HEK293 (cell line): ENCODE measurements around the gene KANSL3.

Experiments used
- CTCF ChIA-PET: fragments of 350-600 bp; formaldehyde crosslinking; extraction: SDS; loops from one replicate; lab custom pipeline; 2021; ENCODE audit warnings: antibody characterized with exemption; lab: Yijun Ruan, JAX
- POLR2A ChIA-PET: fragments of 300-600 bp; formaldehyde crosslinking; extraction: SDS; loops from one replicate; lab custom pipeline; 2020; ENCODE audit warnings: antibody characterized with exemption, inconsistent platforms; lab: Yijun Ruan, JAX
- H3K27ac ChIP-seq: fragments of 200-500 bp; sonication (Bioruptor generic); 2 replicates; pipeline ENCODE4 v1.5.1; 2014; ENCODE audit warnings: low read depth, low read length, control low read depth, inconsistent platforms; ENCODE audit errors: extremely low read depth
- H3K36me3 ChIP-seq, 2 experiments: fragments of 200-500 bp in 1 of 2; sonication (Bioruptor generic) in 1 of 2; 1 replicate in 1 of 2; 2 replicates in 1 of 2; pipeline ENCODE4 v1.5.1; 2014 to 2017; ENCODE audit warnings: inconsistent platforms in 2 of 2, low read length in 2 of 2; ENCODE audit not compliant: control insufficient read depth in 2 of 2, insufficient read depth in 1 of 2
- H3K4me1 ChIP-seq: fragments of 200-500 bp; sonication (Bioruptor generic); 2 replicates; pipeline ENCODE4 v1.5.1; 2014; ENCODE audit warnings: mild to moderate bottlenecking, low read length, inconsistent platforms; ENCODE audit not compliant: control insufficient read depth, insufficient read depth
- H3K4me3 ChIP-seq: 2 replicates; pipeline ENCODE4 v1.5.1; 2011; ENCODE audit warnings: low read depth, mild to moderate bottlenecking, control low read depth, low read length, moderate library complexity
- H3K9me3 ChIP-seq: fragments of 200-500 bp; sonication (Bioruptor generic); 2 replicates; pipeline ENCODE4 v1.5.1; 2014; ENCODE audit warnings: low read depth, low read length, inconsistent platforms; ENCODE audit not compliant: control insufficient read depth, insufficient read depth
- EGR2 ChIP-seq: fragments of 450-650 bp; formaldehyde crosslinking; IDR thresholded peaks from 2 replicates; pipeline ENCODE4 v1.5.1; 2016; ENCODE audit warnings: low read depth, missing biosample characterization, missing genetic modification characterization
- FEZF1 ChIP-seq: fragments of 450-650 bp; formaldehyde crosslinking; IDR thresholded peaks from 2 replicates; pipeline ENCODE4 v1.5.1; 2016; ENCODE audit warnings: missing biosample characterization, missing genetic modification characterization
- HOXD13 ChIP-seq: sonication (generic); formaldehyde crosslinking; IDR thresholded peaks from 2 replicates; pipeline ENCODE4 v1.8.0; 2022; ENCODE audit warnings: missing genetic modification reagents, borderline replicate concordance
- KLF9 ChIP-seq: fragments of 450-650 bp; formaldehyde crosslinking; IDR thresholded peaks from 2 replicates; pipeline ENCODE4 v1.5.1; 2016; ENCODE audit warnings: missing biosample characterization, missing genetic modification characterization, low read depth
- PRDM1 ChIP-seq: fragments of 450-650 bp; formaldehyde crosslinking; IDR thresholded peaks from 2 replicates; pipeline ENCODE4; 2016; ENCODE audit warnings: missing biosample characterization, missing genetic modification characterization
- ZBTB20 ChIP-seq: fragments of 450-650 bp; formaldehyde crosslinking; IDR thresholded peaks from 2 replicates; pipeline ENCODE4 v1.5.1; 2016; ENCODE audit warnings: missing biosample characterization, missing genetic modification characterization
- ZBTB8A ChIP-seq: fragments of 450-650 bp; formaldehyde crosslinking; IDR thresholded peaks from 2 replicates; pipeline ENCODE4 v1.5.1; 2016; ENCODE audit warnings: missing biosample characterization, missing genetic modification characterization
- ZNF140 ChIP-seq: fragments of 450-650 bp; formaldehyde crosslinking; IDR thresholded peaks from 2 replicates; pipeline ENCODE4 v1.5.1; 2016; ENCODE audit warnings: missing biosample characterization, missing genetic modification characterization
- ZNF239 ChIP-seq: fragments of 450-650 bp; formaldehyde crosslinking; IDR thresholded peaks from 2 replicates; pipeline ENCODE4 v1.5.1; 2016; ENCODE audit warnings: missing biosample characterization, missing genetic modification characterization
- ZNF248 ChIP-seq: fragments of 450-650 bp; formaldehyde crosslinking; IDR thresholded peaks from 2 replicates; pipeline ENCODE4 v1.5.1; 2017; ENCODE audit warnings: missing biosample characterization, missing genetic modification characterization
- ZNF394 ChIP-seq: fragments of 450-650 bp; formaldehyde crosslinking; IDR thresholded peaks from 2 replicates; pipeline ENCODE4 v1.5.1; 2016; ENCODE audit warnings: missing biosample characterization, missing genetic modification characterization, mild to moderate bottlenecking, moderate library complexity, borderline replicate concordance
- ZNF555 ChIP-seq: fragments of 450-650 bp; formaldehyde crosslinking; conservative IDR thresholded peaks from 2 replicates; pipeline ENCODE4 v1.5.1; 2017; ENCODE audit warnings: missing biosample characterization, mild to moderate bottlenecking, missing genetic modification characterization, inconsistent platforms
- ZNF558 ChIP-seq: fragments of 450-650 bp; formaldehyde crosslinking; IDR thresholded peaks from 2 replicates; pipeline ENCODE4 v1.5.1; 2016; ENCODE audit warnings: missing biosample characterization, missing genetic modification characterization
- ZNF561 ChIP-seq: fragments of 450-650 bp; IDR thresholded peaks from 2 replicates; pipeline ENCODE4 v1.5.1; 2018; ENCODE audit warnings: missing biosample characterization, missing genetic modification characterization, borderline replicate concordance
- ZNF585B ChIP-seq: fragments of 450-650 bp; formaldehyde crosslinking; IDR thresholded peaks from 2 replicates; pipeline ENCODE4 v1.5.1; 2016; ENCODE audit warnings: missing biosample characterization, missing genetic modification characterization
- TF ChIP-seq, protein P1 (sequence below): fragments of 450-650 bp; formaldehyde crosslinking; IDR thresholded peaks from 2 replicates; pipeline ENCODE4 v1.5.1; 2017; ENCODE audit warnings: missing biosample characterization, mild to moderate bottlenecking, missing genetic modification characterization, moderate library complexity
- TF ChIP-seq, protein P2 (sequence below): fragments of 450-650 bp; formaldehyde crosslinking; IDR thresholded peaks from 2 replicates; pipeline ENCODE4 v1.5.1; 2016; ENCODE audit warnings: missing biosample characterization, missing genetic modification characterization
- TF ChIP-seq, protein P3 (sequence below): fragments of 450-650 bp; formaldehyde crosslinking; IDR thresholded peaks from 2 replicates; pipeline ENCODE4 v1.5.1; 2016; ENCODE audit warnings: missing biosample characterization, missing genetic modification characterization
- TF ChIP-seq, protein P4 (sequence below): fragments of 450-650 bp; formaldehyde crosslinking; optimal IDR thresholded peaks from 2 replicates; pipeline ENCODE3; 2016; ENCODE audit warnings: missing biosample characterization, mild to moderate bottlenecking, missing genetic modification characterization
- TF ChIP-seq, protein P5 (sequence below): fragments of 450-650 bp; formaldehyde crosslinking; IDR thresholded peaks from 2 replicates; pipeline ENCODE4 v1.5.1; 2016; ENCODE audit warnings: missing biosample characterization, missing genetic modification characterization
- TF ChIP-seq, protein P6 (sequence below): fragments of 450-650 bp; formaldehyde crosslinking; IDR thresholded peaks from 2 replicates; pipeline ENCODE4 v1.5.1; 2016; ENCODE audit warnings: missing biosample characterization, missing genetic modification characterization, borderline replicate concordance

Gene KANSL3

DNA sequence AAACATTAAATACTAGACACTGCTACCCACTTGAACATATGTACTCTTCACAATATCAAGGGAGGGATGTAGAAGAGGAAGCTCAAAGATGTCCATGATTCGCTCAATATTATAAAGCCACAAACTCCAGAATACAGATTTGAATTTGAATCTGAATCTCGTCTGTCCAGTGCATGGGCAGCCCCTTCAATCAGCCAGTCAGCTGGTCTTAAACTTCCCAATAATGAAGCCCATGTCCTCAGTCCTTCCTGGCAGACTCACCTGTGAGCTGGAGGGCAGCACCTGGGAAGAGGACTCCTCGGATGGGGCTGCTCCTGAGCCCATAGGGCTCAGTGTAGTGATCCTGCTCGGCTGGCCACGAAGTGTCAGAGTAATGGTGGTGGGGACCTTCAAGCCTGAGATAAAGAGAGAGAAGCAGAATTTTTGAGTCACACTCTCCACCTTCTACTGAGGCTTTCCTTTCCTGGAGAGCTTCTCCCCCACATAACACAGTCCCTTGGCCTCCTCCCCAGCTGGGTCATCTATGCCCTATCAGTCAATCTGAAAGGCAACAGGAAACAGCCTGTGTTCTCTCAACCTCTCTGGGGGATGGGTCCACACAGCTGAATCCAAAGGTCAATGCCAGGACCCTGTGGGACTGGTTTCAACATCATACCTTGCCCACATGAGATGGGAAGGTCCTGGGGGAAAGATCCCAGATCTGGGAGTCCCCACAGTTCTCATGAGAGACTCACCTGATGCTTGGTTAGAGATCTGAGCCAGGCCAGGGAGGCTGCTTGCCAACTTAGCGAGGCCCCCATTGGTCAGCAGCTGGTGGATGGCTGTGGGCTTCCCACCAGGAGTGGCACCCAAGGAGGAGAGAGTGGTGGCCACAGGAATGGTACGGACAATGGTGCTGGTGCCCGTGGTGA lies 36.5 kb downstream of the KANSL3 start:
- Histone ChIP-seq H3K4me1 (no peaks in the 10 kb centered on the region), H3K27ac (no peak overlapping the region), H3K36me3 (peaks cover 46 to 95% of the 10 kb centered on the region in 2 experiments), H3K9me3 (no peaks in the 10 kb centered on the region), H3K4me3 (no peak overlapping the region)
- TF ChIP-seq ZNF239 (no peak), ZNF558 (tag by site-specific recombination) (no peak), ZNF248 (tag by site-specific recombination) (no peak), EGR2 (no peak), ZNF561 (tag by site-specific recombination) (no peak), ZNF585B (no peak), KLF9 (tag by site-specific recombination) (no peak)
- TF ChIP-seq, protein P1, sequence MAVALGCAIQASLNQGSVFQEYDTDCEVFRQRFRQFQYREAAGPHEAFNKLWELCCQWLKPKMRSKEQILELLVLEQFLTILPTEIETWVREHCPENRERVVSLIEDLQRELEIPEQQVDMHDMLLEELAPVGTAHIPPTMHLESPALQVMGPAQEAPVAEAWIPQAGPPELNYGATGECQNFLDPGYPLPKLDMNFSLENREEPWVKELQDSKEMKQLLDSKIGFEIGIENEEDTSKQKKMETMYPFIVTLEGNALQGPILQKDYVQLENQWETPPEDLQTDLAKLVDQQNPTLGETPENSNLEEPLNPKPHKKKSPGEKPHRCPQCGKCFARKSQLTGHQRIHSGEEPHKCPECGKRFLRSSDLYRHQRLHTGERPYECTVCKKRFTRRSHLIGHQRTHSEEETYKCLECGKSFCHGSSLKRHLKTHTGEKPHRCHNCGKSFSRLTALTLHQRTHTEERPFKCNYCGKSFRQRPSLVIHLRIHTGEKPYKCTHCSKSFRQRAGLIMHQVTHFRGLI: no peak
- ChIA-PET CTCF (interaction anchor here (0.5 to 1.6 kb wide), 3 partner anchors 8 to 510 kb away, joined by 3 to 6 read pairs (median 3); no protein-coding TSS in a partner anchor), POLR2A (interaction anchor here (0.5 kb wide), 1 partner anchor 129 kb away, joined by 6 read pairs; no protein-coding TSS in a partner anchor)

DNA sequence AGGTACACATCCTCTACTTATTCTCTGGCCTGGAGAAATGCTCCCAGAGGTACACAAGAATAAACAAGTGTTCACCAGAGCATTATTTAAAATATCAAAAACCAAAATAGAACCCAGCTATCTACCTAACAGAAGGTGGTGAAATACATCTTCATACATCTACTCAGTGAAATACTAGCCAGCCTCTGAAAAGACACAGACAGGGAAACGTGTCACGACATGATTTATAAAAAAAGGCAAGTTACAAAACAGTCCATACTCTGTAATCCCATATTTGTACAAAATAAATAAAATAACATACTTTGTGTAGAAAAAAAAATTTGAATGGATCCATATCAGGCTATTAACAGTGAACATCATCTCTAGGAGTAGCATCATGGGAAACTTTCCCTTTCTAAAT lies 38.2 kb downstream of the KANSL3 start:
- CTCF ChIA-PET: interaction anchor here (1.0 kb wide), 1 partner anchor 254 kb away, joined by 4 read pairs; no protein-coding TSS in a partner anchor
- H3K36me3 ChIP-seq: peaks cover 51 to 95% of the 10 kb centered on the region in 2 experiments
- POLR2A ChIA-PET: no interaction called here

More for the DNA sequence above, 38.2 kb downstream of the KANSL3 start:
- Histone ChIP-seq H3K4me3 (no peak overlapping the region), H3K27ac (no peak overlapping the region), H3K4me1 (no peaks in the 10 kb centered on the region), H3K9me3 (no peaks in the 10 kb centered on the region)
- no peak for TF ChIP-seq ZNF140 (tag by site-specific recombination)
- TF ChIP-seq, protein P2, sequence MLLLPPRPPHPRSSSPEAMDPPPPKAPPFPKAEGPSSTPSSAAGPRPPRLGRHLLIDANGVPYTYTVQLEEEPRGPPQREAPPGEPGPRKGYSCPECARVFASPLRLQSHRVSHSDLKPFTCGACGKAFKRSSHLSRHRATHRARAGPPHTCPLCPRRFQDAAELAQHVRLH: no peak
- TF ChIP-seq ZNF394: no peak
- TF ChIP-seq FEZF1 (tag by site-specific recombination): no peak
- TF ChIP-seq, protein P3, sequence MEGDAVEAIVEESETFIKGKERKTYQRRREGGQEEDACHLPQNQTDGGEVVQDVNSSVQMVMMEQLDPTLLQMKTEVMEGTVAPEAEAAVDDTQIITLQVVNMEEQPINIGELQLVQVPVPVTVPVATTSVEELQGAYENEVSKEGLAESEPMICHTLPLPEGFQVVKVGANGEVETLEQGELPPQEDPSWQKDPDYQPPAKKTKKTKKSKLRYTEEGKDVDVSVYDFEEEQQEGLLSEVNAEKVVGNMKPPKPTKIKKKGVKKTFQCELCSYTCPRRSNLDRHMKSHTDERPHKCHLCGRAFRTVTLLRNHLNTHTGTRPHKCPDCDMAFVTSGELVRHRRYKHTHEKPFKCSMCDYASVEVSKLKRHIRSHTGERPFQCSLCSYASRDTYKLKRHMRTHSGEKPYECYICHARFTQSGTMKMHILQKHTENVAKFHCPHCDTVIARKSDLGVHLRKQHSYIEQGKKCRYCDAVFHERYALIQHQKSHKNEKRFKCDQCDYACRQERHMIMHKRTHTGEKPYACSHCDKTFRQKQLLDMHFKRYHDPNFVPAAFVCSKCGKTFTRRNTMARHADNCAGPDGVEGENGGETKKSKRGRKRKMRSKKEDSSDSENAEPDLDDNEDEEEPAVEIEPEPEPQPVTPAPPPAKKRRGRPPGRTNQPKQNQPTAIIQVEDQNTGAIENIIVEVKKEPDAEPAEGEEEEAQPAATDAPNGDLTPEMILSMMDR: no peak
- TF ChIP-seq ZBTB20 (tag by site-specific recombination): no peak
- TF ChIP-seq HOXD13: no peak
- TF ChIP-seq ZNF555: no peak
- TF ChIP-seq, protein P4, sequence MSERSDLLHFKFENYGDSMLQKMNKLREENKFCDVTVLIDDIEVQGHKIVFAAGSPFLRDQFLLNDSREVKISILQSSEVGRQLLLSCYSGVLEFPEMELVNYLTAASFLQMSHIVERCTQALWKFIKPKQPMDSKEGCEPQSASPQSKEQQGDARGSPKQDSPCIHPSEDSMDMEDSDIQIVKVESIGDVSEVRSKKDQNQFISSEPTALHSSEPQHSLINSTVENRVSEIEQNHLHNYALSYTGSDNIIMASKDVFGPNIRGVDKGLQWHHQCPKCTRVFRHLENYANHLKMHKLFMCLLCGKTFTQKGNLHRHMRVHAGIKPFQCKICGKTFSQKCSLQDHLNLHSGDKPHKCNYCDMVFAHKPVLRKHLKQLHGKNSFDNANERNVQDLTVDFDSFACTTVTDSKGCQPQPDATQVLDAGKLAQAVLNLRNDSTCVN (tag by site-specific recombination): no peak
- TF ChIP-seq, protein P5, sequence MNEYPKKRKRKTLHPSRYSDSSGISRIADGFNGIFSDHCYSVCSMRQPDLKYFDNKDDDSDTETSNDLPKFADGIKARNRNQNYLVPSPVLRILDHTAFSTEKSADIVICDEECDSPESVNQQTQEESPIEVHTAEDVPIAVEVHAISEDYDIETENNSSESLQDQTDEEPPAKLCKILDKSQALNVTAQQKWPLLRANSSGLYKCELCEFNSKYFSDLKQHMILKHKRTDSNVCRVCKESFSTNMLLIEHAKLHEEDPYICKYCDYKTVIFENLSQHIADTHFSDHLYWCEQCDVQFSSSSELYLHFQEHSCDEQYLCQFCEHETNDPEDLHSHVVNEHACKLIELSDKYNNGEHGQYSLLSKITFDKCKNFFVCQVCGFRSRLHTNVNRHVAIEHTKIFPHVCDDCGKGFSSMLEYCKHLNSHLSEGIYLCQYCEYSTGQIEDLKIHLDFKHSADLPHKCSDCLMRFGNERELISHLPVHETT: no peak
- TF ChIP-seq ZBTB8A (tag by site-specific recombination): no peak
- TF ChIP-seq, protein P6, sequence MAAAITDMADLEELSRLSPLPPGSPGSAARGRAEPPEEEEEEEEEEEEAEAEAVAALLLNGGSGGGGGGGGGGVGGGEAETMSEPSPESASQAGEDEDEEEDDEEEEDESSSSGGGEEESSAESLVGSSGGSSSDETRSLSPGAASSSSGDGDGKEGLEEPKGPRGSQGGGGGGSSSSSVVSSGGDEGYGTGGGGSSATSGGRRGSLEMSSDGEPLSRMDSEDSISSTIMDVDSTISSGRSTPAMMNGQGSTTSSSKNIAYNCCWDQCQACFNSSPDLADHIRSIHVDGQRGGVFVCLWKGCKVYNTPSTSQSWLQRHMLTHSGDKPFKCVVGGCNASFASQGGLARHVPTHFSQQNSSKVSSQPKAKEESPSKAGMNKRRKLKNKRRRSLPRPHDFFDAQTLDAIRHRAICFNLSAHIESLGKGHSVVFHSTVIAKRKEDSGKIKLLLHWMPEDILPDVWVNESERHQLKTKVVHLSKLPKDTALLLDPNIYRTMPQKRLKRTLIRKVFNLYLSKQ: no peak
- TF ChIP-seq PRDM1: no peak
